Bone marrow (tissue), 2 donors: Measurements from ENCODE around the gene PLPPR4.
"Not testable (repeated sequence)": the region's sequence is repeated elsewhere in the genome, so short reads cannot be mapped to it uniquely, and the experiment has no call there.

Experiments
- DNase-seq, 2 donors: peaks; one replicate each; lab custom pipeline; 2025; lab: John Stamatoyannopoulos, UW

Gene PLPPR4

GRCh38 chr1:99269321-99269720, 5.0 kb downstream of the PLPPR4 start:
- no peak for DNase-seq

- no peak for DNase-seq
These were observed 6.4 kb downstream of the PLPPR4 start for GRCh38 chr1:99270646-99271045.

- no peak for DNase-seq
These were observed 7.0 kb downstream of the PLPPR4 start for GRCh38 chr1:99271249-99271648.

- DNase-seq = no peak
These were observed 12.8 kb downstream of the PLPPR4 start for GRCh38 chr1:99277066-99277465.

GRCh38 chr1:99279525-99279924, 15.2 kb downstream of the PLPPR4 start:
- DNase-seq = no peak

- no peak for DNase-seq
These were observed 16.8 kb downstream of the PLPPR4 start for GRCh38 chr1:99281105-99281504.

GRCh38 chr1:99282536-99282935, 18.2 kb downstream of the PLPPR4 start:
- no peak for DNase-seq

GRCh38 chr1:99283521-99283920, 19.2 kb downstream of the PLPPR4 start:
- DNase-seq = not testable (repeated sequence)

- DNase-seq = no peak
These were observed 28.6 kb downstream of the PLPPR4 start for GRCh38 chr1:99292886-99293285.

GRCh38 chr1:99297923-99298322, 33.6 kb downstream of the PLPPR4 start:
- DNase-seq = no peak

GRCh38 chr1:99304725-99305282, 40.5 kb downstream of the PLPPR4 start:
- no peak for DNase-seq

- no peak for DNase-seq
These were observed 41.3 kb downstream of the PLPPR4 start for GRCh38 chr1:99305626-99306025.

GRCh38 chr1:99306056-99306455, 41.8 kb downstream of the PLPPR4 start:
- no peak for DNase-seq

GRCh38 chr1:99306644-99307043, 42.4 kb downstream of the PLPPR4 start:
- DNase-seq = no peak

GRCh38 chr1:99315305-99315704, 51.0 kb downstream of the PLPPR4 start:
- DNase-seq = no peak

GRCh38 chr1:99326215-99326949, 62.1 kb downstream of the PLPPR4 start:
- no peak for DNase-seq

GRCh38 chr1:99327357-99327756, 63.1 kb downstream of the PLPPR4 start:
- DNase-seq = no peak

GRCh38 chr1:99328171-99328570, 63.9 kb downstream of the PLPPR4 start:
- DNase-seq = no peak

GRCh38 chr1:99331083-99331482, 66.8 kb downstream of the PLPPR4 start:
- DNase-seq = no peak

- DNase-seq = no peak
These were observed 67.3 kb downstream of the PLPPR4 start for GRCh38 chr1:99331636-99332035.

- no peak for DNase-seq
These were observed 68.3 kb downstream of the PLPPR4 start for GRCh38 chr1:99332561-99332960.

- DNase-seq = no peak
These were observed 70.7 kb downstream of the PLPPR4 start for GRCh38 chr1:99334991-99335390.

- no peak for DNase-seq
These were observed 82.9 kb downstream of the PLPPR4 start for GRCh38 chr1:99347041-99347684.
